Measurements from ENCODE around the gene DEF6.

GRCh38 chr6:35260591-35261570 lies 36.7 kb upstream of the DEF6 start:
- TF ChIP-seq, protein P1, sequence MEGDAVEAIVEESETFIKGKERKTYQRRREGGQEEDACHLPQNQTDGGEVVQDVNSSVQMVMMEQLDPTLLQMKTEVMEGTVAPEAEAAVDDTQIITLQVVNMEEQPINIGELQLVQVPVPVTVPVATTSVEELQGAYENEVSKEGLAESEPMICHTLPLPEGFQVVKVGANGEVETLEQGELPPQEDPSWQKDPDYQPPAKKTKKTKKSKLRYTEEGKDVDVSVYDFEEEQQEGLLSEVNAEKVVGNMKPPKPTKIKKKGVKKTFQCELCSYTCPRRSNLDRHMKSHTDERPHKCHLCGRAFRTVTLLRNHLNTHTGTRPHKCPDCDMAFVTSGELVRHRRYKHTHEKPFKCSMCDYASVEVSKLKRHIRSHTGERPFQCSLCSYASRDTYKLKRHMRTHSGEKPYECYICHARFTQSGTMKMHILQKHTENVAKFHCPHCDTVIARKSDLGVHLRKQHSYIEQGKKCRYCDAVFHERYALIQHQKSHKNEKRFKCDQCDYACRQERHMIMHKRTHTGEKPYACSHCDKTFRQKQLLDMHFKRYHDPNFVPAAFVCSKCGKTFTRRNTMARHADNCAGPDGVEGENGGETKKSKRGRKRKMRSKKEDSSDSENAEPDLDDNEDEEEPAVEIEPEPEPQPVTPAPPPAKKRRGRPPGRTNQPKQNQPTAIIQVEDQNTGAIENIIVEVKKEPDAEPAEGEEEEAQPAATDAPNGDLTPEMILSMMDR (IDR thresholded peaks at IDR 0.05; ENCODE audit: low read length), result no peak
- TF ChIP-seq EZH2phosphoT487 (IDR thresholded peaks at IDR 0.05; ENCODE audit: low read length), result no peak

All from MM.1S (cell line).